HG03439 (cell line): ENCODE data around the gene TCHHL1.
A peak's percentile ranks its signal among the peaks of the same experiment; 100 is the strongest.
"Not testable (repeated sequence)": the region's sequence is repeated elsewhere in the genome, so short reads cannot be mapped to it uniquely, and the experiment has no call there.

Experiments used
- ATAC-seq: cut with Tn5 transposase; IDR thresholded peaks from one replicate; pipeline ENCODE4 v1.9.1; 2021; ENCODE audit warnings: mild to moderate bottlenecking, moderate library complexity; ENCODE audit not compliant: unreplicated experiment

TCHHL1 gene

DNA sequence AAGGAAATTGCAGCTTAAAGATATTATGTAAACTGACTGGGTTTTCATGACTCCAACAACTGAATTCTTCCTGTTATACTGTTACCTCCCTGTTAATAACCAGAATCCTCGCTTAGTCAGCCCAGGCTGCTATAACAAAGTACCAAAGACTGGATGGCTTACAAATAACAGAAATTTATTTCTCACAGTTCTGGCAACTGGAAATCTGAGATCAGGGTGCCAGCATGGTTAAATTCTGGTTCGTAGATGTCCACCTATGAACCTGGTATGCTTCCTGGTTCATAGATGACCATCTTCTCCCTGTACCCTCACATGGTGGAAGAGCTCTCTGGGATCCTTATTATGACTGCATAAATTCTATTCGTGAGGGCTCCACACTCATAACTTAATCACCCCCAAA lies 8.1 kb upstream of the TCHHL1 start:
- ATAC-seq: no peak

DNA sequence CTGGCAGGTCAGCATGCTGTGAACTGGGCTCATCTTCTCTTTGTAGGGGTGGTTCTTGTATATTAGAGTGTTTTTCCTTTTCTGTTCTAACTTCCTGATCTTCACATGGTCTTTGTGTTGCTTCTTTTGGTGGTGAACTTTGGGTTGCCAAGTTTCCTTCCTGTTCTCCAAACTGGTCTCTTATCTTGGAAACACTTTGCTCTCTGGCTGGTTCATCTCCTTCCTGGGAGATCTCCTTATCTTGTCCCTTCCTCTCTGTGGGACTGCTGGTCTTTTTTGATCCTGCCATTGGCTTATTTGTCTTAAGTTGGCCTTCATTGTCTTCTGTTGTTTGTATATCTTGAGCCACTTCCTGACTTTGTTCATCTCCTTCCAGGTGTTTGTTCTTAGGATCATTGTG lies 2.1 kb downstream of the TCHHL1 start:
- ATAC-seq: no peak

DNA sequence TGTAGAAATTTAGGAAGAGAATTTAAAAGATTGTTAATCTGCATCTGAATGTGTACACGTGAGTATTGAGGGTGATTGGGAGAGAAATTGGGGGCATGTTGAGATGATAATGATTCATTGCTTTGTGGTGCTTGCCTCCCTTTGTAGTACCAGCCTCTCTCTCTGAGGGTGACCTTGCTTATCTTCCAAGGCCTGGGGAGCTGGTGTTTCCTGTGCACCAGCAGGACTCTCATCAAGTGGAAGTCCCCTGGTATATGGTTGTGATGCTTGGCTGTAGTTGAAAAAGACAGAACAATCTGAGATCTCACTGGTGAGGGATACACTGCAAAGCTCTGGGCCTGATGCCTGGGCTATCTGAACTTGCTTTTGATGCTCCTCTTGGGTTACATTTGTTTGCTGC lies 4.0 kb downstream of the TCHHL1 start:
- ATAC-seq: no peak

DNA sequence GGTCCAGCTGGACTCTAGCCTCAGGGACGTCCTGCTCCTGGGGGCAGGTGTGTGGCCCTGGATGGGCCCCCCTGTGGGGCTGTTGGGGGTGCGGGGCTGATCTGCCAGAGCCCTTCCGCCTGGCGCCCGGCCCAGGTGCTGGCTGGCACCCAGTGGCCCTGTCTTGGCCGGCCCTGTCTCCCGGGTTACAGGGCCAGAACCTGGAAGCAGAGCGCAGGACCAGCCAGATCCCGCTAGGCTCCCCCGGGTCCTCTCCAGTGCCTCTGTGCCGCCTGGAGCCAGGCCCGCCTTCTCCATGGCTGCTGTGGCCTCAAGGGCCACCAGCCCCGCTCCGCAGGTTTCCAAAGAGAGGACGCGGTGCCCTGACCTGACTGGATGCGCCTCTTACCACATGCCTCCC lies 7.8 kb downstream of the TCHHL1 start:
- not testable (repeated sequence) for ATAC-seq

DNA sequence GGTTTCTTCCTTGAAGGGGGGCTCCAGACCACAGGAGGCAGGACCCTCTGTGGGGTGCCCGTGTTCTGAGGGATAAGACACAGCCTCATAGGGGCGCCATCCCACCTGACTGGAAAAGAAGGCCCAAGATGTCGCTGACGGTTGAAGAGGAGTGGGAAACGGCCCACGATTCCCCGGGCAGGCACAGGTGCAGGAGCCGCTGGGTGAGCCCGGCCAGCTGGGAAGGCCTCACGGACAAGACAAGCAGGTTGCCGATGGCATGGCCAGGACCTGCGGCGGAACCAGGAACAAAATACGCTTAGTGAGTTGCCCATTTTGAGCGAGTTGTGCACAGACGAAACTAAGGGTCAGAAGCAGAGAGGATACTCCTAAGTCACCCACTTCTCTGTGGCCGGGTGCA lies 8.4 kb downstream of the TCHHL1 start:
- not testable (repeated sequence) for ATAC-seq

DNA sequence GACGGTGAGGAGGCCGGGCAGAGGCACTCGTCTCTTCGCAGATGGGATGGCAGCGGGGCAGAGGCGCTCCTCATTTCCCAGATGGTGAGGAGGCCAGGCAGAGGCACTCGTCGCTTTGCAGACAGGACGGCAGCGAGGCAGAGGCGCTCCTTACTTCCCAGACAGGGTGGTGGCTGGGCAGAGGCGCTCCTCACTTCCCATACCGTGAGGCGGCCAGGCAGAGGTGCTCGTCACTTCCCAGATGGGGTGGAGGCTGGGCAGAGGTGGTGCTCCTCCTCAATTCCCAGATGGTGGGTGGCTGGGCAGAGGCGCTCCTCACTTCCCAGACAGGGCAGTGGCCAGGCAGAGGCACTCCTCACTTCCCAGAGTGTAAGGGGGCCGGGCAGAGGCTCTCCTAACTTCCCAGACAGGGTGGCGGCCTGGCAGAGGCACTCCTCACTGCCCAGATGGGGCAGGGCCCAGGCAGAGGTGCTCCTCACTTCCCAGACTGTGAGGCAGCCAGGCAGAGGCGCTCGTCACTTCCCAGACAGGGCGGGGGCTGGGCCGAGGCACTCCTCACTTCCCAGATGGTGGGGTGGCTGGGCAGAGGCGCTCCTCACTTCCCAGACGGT lies 9.9 kb downstream of the TCHHL1 start:
- no peak for ATAC-seq

DNA sequence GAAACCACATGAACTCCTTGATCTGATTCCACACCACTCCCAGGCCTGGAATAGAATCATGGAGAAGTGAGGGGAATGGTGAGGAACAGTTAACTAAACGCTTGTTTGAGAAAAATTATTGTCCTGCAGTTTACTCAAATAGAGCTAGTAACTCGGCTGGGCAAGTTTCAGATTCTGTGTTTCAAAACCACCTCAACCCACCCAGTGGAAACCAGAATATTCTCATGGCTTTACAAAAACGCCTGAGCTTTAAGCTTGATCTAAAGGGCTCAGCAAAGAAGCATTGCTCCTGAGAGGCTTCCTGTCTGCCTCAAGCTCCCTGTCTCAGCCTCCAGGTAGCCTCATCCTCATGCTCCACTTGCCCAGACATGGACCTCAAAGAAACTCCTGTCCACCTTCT lies 16.6 kb downstream of the TCHHL1 start:
- no peak for ATAC-seq

DNA sequence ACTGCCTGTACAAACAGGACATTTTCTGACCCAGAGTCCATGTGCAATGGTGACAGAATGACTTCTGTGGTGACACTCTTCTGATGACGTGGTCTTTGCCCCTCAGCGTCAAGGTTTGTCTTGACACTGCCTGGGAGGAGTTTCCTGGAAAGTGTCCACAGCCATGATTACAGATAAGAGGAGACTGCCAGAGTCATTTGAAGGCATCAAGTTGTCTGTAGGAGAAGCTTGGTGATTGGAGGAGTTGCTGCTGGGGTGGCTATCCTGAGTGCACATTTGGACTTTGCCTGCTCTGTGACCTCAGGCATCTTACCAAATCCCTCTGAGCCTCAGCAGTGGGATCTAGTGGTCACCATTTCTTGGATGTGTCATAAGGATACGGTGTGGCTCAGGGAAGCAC lies 17.7 kb downstream of the TCHHL1 start:
- ATAC-seq: no peak

DNA sequence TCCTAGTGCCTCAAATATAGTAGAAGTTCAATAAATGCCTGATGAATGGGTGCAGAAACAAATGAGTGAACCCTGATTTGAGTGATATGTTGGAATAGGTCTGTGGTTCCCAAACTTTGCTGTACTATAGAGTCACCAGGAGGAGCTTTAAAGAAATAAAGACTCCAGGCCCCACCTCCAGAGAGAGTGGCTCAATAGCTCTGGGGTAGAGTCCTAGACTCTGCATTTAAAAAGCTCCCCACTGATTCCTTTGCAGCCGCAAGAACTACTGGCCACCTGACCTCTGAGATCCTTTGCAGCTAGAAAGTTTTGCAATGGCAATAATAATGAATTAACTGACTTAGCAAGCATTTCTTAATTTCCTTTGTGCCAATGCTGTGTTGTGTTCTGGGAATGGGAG lies 20.9 kb downstream of the TCHHL1 start:
- ATAC-seq: no peak

DNA sequence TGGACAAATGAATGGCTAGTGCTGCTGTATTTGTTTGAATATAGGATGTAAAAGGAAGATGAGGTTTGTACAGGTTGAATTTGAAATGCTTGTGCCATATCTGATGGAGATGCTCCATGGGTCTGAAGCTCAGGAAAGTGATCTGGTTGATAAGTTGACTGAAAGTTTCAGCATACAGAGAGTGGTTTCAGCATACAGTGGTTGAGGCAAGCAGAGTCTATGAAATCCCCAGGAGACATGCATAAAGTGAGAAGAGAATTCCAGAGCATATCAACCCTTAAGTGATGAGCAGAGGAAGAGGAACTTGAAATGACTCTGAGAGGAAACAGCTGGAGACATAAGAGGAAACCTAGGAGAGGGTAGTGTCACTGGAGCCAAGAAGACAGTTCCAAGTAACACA lies 21.7 kb downstream of the TCHHL1 start:
- ATAC-seq: no peak

DNA sequence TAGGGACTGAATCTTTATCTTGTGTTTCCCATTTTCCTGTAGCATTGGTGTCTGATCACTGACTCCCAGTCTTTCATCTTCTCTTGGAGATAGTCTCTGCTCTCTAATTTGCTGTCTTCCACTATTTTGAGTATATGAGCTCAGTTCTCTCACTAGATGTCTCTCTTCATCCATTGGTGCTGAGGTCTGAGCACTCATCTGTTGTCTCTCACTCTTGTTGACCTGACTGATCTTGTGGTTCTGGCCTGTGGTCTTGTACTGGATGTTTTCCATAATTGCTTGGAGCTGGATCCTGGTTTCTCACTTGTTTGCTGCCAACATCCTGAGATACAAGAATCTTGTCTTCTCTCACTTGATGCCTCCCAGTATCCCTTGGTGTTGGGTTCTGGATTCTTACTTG lies 26.9 kb downstream of the TCHHL1 start:
- no peak for ATAC-seq

DNA sequence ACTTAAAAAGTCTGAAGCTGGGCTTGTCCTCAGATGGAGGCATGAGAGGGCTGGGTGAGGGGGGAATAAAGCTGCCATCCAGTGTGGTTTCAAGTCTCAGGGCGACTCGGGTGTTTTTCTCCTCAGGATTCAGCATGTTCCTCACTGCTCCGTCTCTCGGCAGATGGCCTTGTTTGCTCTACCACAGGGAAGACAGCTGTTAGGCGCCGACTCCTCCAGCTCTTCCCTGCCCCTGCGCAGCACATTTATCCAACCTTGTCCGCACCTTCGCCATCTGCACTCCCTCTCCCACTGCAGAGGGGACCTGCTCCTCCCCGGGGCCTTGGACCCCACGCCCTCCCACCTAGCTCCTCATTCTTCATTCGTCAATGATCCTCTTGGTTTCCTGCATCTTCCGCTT lies 35.5 kb downstream of the TCHHL1 start:
- ATAC-seq: no peak

DNA sequence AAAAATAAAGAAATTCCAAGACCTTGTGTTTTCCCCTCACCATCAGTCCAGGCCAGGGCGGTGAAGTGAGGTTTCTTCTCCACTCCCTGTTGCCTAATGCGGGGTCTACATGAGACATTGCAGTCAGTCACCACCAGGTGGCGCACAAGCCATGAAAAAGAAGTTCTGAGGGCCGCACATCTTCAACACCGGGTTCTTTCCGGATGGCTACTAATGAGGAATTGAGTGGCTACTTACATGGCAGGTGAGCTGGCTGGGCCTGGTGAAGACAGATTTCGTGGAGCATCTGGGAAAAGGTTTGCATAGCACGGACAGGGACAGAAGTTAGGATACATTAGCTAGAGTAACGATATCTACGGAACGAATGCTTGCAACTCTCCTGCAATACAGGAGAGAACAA lies 36.3 kb downstream of the TCHHL1 start:
- peak; percentile 32 for ATAC-seq

DNA sequence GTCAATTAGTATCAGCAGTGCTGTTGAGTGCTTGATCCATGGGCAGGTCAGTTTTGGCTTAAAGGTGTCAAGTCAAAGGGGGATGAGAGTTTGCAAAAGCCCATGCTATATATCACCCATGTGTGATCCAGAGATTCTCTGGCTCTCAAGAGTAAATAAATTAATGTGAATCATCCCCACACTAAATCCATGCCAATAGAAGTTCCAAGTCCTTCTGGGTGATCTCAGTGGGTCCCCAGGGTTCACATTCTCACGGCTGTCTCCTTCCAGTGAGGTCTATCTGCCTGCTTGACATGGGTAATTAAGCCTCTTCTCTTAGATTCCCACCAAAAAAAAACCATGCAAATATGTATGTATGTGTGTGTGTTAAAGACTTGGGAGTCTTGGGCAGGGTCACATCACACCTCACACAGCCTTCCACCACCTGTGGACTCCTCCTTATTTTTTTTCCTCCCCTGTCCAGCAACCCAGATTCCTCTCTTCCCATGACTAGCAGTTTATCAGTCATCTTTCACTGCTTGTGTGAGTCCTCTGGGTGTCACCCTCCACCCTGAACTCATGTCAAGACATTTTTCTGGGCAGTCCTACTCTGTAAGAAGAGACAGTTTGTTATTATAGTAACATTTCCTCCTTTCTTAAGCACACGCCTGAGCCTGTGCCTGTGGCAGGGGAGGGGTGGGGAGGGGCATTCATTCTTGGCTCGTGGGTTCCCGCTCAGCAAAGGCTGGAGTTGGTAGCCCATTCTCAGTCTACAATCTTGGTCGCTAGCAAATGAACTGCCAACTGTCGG lies 37.8 kb downstream of the TCHHL1 start:
- ATAC-seq: no peak

DNA sequence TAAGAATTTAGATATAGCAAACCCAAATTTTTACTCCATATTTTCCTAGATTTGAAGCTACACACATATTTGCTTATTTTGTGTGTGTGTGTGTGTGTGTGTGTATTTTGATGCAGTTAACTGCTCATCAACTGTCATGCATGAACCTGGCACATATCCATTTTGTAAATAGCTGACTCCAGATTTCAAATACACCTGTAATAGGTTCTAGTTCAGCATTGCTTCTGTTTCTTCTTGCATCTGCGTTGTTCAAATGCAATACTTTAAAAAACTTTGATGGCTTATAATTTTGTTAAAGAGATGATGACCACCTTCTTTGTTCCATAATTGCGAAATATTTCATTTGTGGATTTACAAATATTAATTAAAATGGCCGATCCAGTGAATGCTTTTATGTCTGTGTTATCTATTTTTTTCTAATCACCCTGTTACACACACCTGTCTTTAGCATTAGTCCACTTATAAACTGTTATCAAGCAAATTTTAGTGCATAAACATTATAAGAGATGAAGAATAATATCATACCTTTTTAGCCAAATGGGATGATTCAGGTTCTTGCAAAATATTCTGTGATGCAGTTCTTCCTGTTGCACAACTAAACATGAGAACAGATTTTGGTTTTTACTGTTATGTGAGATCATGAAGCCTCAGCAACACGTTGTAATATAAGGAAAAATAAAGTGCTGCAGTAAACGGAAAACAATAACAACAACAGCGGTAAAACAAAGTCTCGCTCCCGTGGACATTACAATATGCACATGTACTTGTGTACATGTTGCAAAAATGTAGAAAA lies 39.4 kb downstream of the TCHHL1 start:
- ATAC-seq: no peak

DNA sequence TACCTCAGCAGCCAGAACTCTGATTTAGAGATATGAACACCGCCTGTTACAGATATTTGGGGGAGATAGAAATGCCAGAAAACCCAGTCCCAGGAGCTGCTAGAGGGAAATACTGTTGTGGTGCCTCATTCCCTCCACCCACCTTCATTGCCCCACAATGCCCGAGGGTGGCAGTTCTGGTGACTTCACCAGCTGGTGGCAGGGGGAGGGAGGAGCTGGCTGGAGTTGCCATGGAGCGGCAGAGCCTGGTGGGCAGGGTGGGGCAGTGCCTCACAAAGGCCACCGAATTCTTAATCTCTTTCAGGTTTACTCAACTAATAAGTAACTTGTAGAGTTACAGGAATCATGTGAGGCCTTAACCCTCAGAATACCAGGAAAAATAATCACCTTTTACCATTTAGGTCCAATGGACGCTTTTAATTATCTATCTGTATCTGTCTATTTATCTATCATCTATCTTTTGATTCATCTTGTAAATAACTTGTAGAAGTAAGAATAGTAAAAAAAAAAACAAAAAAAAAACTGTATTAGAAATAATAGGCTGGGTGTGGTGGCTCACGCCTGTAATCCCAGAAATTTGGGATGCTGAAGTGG lies 40.4 kb downstream of the TCHHL1 start:
- ATAC-seq: no peak

DNA sequence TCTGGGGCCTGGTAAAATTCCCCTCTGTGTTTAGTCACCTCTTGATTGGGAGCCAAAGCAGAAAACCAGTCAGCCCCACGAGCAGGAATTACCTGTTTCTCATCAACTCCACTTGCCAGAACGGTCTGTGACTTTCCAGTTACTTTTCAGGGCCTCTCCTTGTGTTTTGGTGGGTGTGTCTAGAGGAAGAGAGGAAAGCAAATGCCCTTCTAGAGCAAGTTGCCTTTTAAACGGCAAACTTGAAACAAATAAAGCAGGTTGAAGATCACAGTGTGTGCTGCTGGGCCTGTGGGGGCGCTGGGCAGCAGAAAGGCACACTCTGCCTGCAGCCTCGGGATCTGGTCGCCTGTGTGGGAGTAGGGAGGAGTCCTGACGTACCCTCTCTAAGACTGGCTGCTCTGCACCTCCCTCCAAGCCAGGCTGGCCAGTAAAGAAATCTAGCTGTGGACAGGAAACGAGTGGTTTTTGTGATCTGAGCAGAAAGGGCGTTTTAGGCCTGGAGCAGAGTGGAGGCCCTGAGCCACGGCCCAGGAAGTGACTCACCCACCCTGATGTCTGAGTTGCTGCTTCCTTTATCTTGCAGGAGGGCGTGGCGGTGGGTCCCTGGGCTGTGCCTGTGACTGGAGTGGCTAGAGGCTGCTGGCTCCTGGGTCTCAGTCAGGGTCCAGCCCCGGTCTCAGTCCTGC lies 41.0 kb downstream of the TCHHL1 start:
- peak; percentile 90 for ATAC-seq

DNA sequence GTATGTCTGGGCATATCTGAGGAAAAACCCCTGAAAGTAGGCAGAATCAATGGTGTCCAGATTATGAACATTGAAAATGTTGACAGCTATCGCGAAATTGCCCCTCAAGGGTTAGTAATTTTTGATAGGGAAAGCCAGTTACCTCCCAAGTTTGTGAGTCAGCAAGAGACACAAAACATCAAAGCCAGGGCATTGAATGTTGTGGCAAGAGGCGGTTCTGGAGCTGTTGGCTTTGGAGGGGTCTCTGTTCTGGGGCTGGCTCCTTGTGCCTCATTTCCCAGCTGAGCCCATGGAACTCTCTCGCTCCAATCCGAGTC lies 41.5 kb downstream of the TCHHL1 start:
- ATAC-seq: no peak

DNA sequence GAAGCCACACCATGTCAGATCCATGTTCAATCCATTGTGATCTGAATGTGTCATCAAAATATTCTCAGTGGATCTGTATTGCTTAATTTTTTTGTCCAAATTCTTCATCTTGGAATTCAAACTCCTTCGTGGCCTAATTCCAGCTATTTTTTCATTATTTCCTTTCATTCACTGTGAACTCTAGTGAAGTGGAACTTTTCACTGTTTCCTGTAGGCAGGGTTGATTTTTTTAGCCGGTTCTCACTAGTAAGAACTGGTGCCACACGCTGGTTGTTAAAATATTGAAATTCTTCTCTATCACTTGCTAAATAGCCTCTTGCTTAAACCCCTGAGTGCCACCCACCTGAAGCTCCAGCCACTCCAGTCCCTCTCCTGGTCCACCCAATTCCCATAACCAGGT lies 44.5 kb downstream of the TCHHL1 start:
- ATAC-seq: no peak

DNA sequence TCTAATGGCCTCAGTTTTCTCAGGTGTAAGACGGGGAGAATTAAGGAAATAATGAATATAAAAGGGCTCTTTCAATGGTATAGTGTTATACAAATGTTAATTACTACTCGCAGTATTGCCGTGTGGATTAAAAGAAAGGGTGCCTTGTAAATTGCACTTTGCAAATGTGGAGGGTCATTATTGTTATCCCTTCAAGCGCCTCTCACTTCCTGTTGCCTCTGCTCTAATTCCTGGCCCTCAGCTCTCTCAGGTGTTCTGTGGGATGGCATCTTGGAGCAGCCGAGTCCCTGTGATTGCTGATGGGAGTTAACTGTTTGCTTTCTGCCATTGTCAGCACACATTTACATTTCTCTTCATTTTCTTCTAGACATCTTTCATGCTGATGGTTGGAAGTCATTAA lies 45.0 kb downstream of the TCHHL1 start:
- ATAC-seq: no peak

DNA sequence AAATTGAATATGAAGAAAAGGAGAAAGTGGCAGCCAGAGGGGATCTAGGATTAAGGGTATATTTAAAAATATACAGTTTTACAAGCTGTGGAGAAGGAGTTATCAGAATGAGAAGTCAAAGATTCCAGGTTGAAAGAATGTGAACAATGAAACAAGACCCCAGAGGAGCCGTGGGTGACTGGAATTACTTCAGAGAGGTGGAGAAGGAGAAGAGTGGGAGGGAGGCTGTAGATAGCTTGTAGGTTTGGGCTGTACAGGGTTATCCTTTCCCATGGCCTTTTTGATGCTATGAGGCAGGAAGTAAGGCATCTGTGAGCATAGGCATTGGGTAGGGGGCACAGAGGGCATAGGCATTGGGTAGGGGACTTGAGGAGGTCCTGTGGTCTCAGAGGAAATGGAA lies 46.8 kb downstream of the TCHHL1 start:
- ATAC-seq: no peak
